ENCODE measurements around the gene LARP1.

DNA sequence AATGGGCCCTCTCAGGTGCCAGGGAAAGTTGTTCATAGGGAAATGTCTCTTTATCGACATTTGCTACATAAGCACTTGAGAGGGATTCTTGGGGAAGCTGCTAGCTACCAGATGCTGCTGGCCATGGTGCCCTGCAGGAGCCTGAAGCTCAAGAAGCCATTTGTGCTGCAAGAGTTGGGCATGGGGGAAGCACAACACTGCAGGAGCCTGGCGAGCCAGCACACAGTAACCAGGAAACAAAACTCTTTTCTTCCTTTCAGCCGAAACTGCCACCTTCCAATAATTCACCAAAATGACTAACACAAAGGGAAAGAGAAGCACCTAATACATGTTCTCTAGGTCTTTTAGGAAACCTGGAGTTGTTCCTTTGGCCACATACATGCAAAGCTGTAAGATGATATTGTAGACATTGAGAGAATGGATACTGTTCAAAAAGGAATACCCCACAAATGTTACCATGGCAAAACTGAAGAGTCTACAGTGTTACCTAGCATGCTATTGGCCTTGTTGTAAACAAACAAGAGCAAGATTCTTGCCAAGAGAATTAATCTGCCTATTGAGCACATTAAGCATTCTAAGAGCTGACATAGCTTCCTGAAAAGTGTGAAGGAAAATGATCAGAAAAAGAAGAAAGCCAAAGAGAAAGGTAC lies 26.1 kb upstream of the LARP1 start:
- TF ChIP-seq, protein P1, sequence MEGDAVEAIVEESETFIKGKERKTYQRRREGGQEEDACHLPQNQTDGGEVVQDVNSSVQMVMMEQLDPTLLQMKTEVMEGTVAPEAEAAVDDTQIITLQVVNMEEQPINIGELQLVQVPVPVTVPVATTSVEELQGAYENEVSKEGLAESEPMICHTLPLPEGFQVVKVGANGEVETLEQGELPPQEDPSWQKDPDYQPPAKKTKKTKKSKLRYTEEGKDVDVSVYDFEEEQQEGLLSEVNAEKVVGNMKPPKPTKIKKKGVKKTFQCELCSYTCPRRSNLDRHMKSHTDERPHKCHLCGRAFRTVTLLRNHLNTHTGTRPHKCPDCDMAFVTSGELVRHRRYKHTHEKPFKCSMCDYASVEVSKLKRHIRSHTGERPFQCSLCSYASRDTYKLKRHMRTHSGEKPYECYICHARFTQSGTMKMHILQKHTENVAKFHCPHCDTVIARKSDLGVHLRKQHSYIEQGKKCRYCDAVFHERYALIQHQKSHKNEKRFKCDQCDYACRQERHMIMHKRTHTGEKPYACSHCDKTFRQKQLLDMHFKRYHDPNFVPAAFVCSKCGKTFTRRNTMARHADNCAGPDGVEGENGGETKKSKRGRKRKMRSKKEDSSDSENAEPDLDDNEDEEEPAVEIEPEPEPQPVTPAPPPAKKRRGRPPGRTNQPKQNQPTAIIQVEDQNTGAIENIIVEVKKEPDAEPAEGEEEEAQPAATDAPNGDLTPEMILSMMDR (IDR thresholded peaks at IDR 0.05): no peak
- TF ChIP-seq POLR2A (IDR thresholded peaks at IDR 0.05): no peak
